H9 (cell line): Measurements from ENCODE around the gene SLC1A6. TPM values are rescaled to one million over a fixed set of nuclear protein-coding genes. Genes with fewer than 3 reads are reported as not detected.

Source experiments
- DNase-seq: peaks from one replicate; pipeline ENCODE4 v3.0.0-alpha.2; 2017
- H2AFZ ChIP-seq: one replicate; pipeline ENCODE4 v1.6.1; 2013; ENCODE audit warnings: mild to moderate bottlenecking, low read length, control low read depth, moderate library complexity
- H2AK5ac ChIP-seq: 2 replicates; pipeline ENCODE4 v1.6.1; 2013; ENCODE audit warnings: low read length, control low read depth, mixed read lengths; ENCODE audit not compliant: insufficient read length
- H2BK120ac ChIP-seq: one replicate; pipeline ENCODE4 v1.6.1; 2013; ENCODE audit warnings: low read depth, mild to moderate bottlenecking, low read length, control low read depth, inconsistent platforms; ENCODE audit not compliant: poor library complexity, severe bottlenecking
- H2BK12ac ChIP-seq: 2 replicates; pipeline ENCODE4 v1.6.1; 2013; ENCODE audit warnings: low read length, control low read depth, mixed read lengths, low read depth; ENCODE audit not compliant: insufficient read length
- H2BK15ac ChIP-seq: 2 replicates; pipeline ENCODE4 v1.6.1; 2013; ENCODE audit warnings: low read depth, low read length, control low read depth
- H2BK20ac ChIP-seq: one replicate; pipeline ENCODE4 v1.6.1; 2013; ENCODE audit warnings: low read depth, mild to moderate bottlenecking, low read length, control low read depth, inconsistent platforms; ENCODE audit not compliant: poor library complexity, severe bottlenecking
- H2BK5ac ChIP-seq: 2 replicates; pipeline ENCODE4 v1.6.1; 2013; ENCODE audit warnings: low read length, control low read depth, mixed read lengths; ENCODE audit not compliant: insufficient read length
- H3K14ac ChIP-seq: 2 replicates; pipeline ENCODE4 v1.6.1; 2013; ENCODE audit warnings: low read length, control low read depth; ENCODE audit not compliant: insufficient read depth
- H3K18ac ChIP-seq: 2 replicates; pipeline ENCODE4 v1.6.1; 2013; ENCODE audit warnings: low read depth, mild to moderate bottlenecking, mixed read lengths, low read length, control low read depth; ENCODE audit not compliant: insufficient read length
- H3K23ac ChIP-seq: 2 replicates; pipeline ENCODE4 v1.6.1; 2013; ENCODE audit warnings: low read length, control low read depth, mixed read lengths, low read depth; ENCODE audit not compliant: insufficient read length
- H3K23me2 ChIP-seq: 2 replicates; pipeline ENCODE4 v1.6.1; 2013; ENCODE audit warnings: low read depth, mild to moderate bottlenecking, mixed read lengths, low read length, control low read depth; ENCODE audit not compliant: insufficient read length, poor library complexity, severe bottlenecking
- H3K27ac ChIP-seq: 2 replicates; pipeline ENCODE4 v1.5.1; 2013; ENCODE audit warnings: low read length, control low read depth, mixed read lengths, low read depth; ENCODE audit not compliant: insufficient read length
- H3K27me3 ChIP-seq: 2 replicates; pipeline ENCODE4 v1.6.1; 2013; ENCODE audit warnings: low read length, control low read depth, inconsistent platforms; ENCODE audit not compliant: insufficient read depth
- H3K4ac ChIP-seq: 2 replicates; pipeline ENCODE4 v1.6.1; 2013; ENCODE audit warnings: low read depth, mild to moderate bottlenecking, control low read depth, inconsistent platforms, low read length, moderate library complexity
- H3K4me1 ChIP-seq: 2 replicates; pipeline ENCODE4 v1.6.1; 2013; ENCODE audit warnings: low read length, control low read depth, inconsistent platforms; ENCODE audit not compliant: insufficient read depth
- H3K4me2 ChIP-seq: 2 replicates; pipeline ENCODE4 v1.6.1; 2013; ENCODE audit warnings: low read length, control low read depth, mixed read lengths; ENCODE audit not compliant: insufficient read length, insufficient read depth
- H3K56ac ChIP-seq: 2 replicates; pipeline ENCODE4 v1.6.1; 2013; ENCODE audit warnings: low read depth, mild to moderate bottlenecking, mixed read lengths, low read length, control low read depth; ENCODE audit not compliant: insufficient read length
- H3K79me1 ChIP-seq: 2 replicates; pipeline ENCODE4 v1.6.1; 2013; ENCODE audit warnings: low read depth, mild to moderate bottlenecking, moderate library complexity, low read length, control low read depth, inconsistent platforms; ENCODE audit not compliant: insufficient read depth, poor library complexity, severe bottlenecking
- H3K79me2 ChIP-seq: 2 replicates; pipeline ENCODE4 v1.6.1; 2013; ENCODE audit warnings: low read length, control low read depth, inconsistent platforms; ENCODE audit not compliant: insufficient read depth
- H3K9ac ChIP-seq: 2 replicates; pipeline ENCODE4 v1.6.1; 2013; ENCODE audit warnings: low read length, control low read depth, mixed read lengths; ENCODE audit not compliant: insufficient read length; ENCODE audit errors: extremely low read depth
- H3K9me3 ChIP-seq: one replicate; pipeline ENCODE4 v1.6.1; 2013; ENCODE audit warnings: low read depth, low read length, inconsistent platforms; ENCODE audit not compliant: control insufficient read depth
- H3T11ph ChIP-seq: one replicate; pipeline ENCODE4 v1.6.1; 2013; ENCODE audit warnings: mild to moderate bottlenecking, low read length, control low read depth, inconsistent platforms
- H4K20me1 ChIP-seq: one replicate; pipeline ENCODE4 v1.6.1; 2013; ENCODE audit not compliant: control insufficient read depth, insufficient read length, insufficient read depth
- H4K5ac ChIP-seq: 2 replicates; pipeline ENCODE4 v1.6.1; 2013; ENCODE audit warnings: low read depth, mild to moderate bottlenecking, mixed read lengths, low read length, control low read depth; ENCODE audit not compliant: insufficient read length
- H4K8ac ChIP-seq: replicated peaks from 2 replicates; pipeline ENCODE4 v1.6.1; 2013; ENCODE audit warnings: low read length, control low read depth, mixed read lengths, low read depth; ENCODE audit not compliant: insufficient read length
- H4K91ac ChIP-seq: 2 replicates; pipeline ENCODE4 v1.6.1; 2013; ENCODE audit warnings: low read depth, mild to moderate bottlenecking, moderate library complexity, mixed read lengths, low read length, control low read depth; ENCODE audit not compliant: insufficient read length
- H3K27ac Mint-ChIP-seq, 3 experiments: 2 replicates in 2 of 3; 3 replicates in 1 of 3; pipeline ENCODE4 v1.8.0; 2020 to 2021; ENCODE audit warnings: mixed read lengths in 3 of 3, mild to moderate bottlenecking in 1 of 3, moderate library complexity in 1 of 3
- H3K27me3 Mint-ChIP-seq: 2 replicates; pipeline ENCODE4 v1.8.0; 2021; ENCODE audit warnings: low read depth, mild to moderate bottlenecking, moderate library complexity, mixed read lengths
- H3K36me3 Mint-ChIP-seq, 3 experiments: 2 replicates in 2 of 3; 3 replicates in 1 of 3; pipeline ENCODE4 v1.8.0; 2020 to 2021; ENCODE audit warnings: low read depth in 3 of 3, mixed read lengths in 3 of 3; ENCODE audit not compliant: insufficient read depth in 1 of 3
- H3K4me1 Mint-ChIP-seq, 2 experiments: 2 replicates each; pipeline ENCODE4 v1.8.0; 2020; ENCODE audit warnings: mixed read lengths in 2 of 2
- H3K4me3 Mint-ChIP-seq, 2 experiments: 2 replicates in 1 of 2; 3 replicates in 1 of 2; pipeline ENCODE4 v1.8.0; 2020 to 2021; ENCODE audit warnings: mild to moderate bottlenecking in 2 of 2, mixed read lengths in 2 of 2, moderate library complexity in 1 of 2
- H3K9me3 Mint-ChIP-seq, 2 experiments: 2 replicates in 1 of 2; 3 replicates in 1 of 2; pipeline ENCODE4 v1.8.0; 2020; ENCODE audit warnings: mild to moderate bottlenecking in 2 of 2, mixed read lengths in 2 of 2, moderate library complexity in 1 of 2
- WGBS: extraction: QIAGEN DNeasy Blood & Tissue Kit; methylation state at CpG from one replicate; pipeline ENCODE4 v1.1.7; 2013; ENCODE audit warnings: missing lambda C conversion rate, low lambda C conversion rate, mixed read lengths; ENCODE audit not compliant: insufficient read length; ENCODE audit errors: extremely low coverage; 5-methylcytosine and 5-hydroxymethylcytosine counted together
- total RNA-seq: library from RNA; stranded (reverse); gene quantifications from 2 replicates; pipeline ENCODE4 v1.2.1, GENCODE V29; 2021
- TF ChIP-seq, protein P1 (sequence below): fragments of 200-600 bp; sonication (generic); conservative IDR thresholded peaks from 3 replicates; pipeline ENCODE4 v1.8.0; 2021; ENCODE audit warnings: antibody characterized with exemption, mild to moderate bottlenecking

Gene SLC1A6
- total RNA-seq, 1 experiment from 2014 or later, result 8.3 TPM

GRCh38 chr19:14933506-14933905, 46.2 kb downstream of the SLC1A6 start:
- Histone ChIP-seq H3K4ac (no peak overlapping the region), H2BK12ac (no peak overlapping the region), H3K4me1 (no peaks in the 10 kb centered on the region), H3K9me3 (no peaks in the 10 kb centered on the region), H2BK20ac (no peak overlapping the region), H4K5ac (no peak overlapping the region), H3K23ac (no peak overlapping the region), H2BK5ac (no peak overlapping the region), H3K79me2 (no peaks in the 10 kb centered on the region), H4K8ac (no peak overlapping the region), H3T11ph (no peak overlapping the region), H2BK15ac (no peak overlapping the region), H3K27me3 (no peaks in the 10 kb centered on the region), H2BK120ac (no peak overlapping the region), H2AFZ (no peak overlapping the region), H3K79me1 (no peaks in the 10 kb centered on the region), H4K91ac (no peak overlapping the region), H3K27ac (no peak overlapping the region), H3K56ac (no peak overlapping the region), H2AK5ac (no peak overlapping the region), H3K18ac (no peak overlapping the region), H3K14ac (no peak overlapping the region), H3K23me2 (no peaks in the 10 kb centered on the region), H3K9ac (no peak overlapping the region), H3K4me2 (no peak overlapping the region), H4K20me1 (no peaks in the 10 kb centered on the region)
- no peaks in the 10 kb centered on the region for H3K4me1 Mint-ChIP-seq
- WGBS, result no CpG with 5 or more reads among the region's 1 CpG
- TF ChIP-seq, protein P1, sequence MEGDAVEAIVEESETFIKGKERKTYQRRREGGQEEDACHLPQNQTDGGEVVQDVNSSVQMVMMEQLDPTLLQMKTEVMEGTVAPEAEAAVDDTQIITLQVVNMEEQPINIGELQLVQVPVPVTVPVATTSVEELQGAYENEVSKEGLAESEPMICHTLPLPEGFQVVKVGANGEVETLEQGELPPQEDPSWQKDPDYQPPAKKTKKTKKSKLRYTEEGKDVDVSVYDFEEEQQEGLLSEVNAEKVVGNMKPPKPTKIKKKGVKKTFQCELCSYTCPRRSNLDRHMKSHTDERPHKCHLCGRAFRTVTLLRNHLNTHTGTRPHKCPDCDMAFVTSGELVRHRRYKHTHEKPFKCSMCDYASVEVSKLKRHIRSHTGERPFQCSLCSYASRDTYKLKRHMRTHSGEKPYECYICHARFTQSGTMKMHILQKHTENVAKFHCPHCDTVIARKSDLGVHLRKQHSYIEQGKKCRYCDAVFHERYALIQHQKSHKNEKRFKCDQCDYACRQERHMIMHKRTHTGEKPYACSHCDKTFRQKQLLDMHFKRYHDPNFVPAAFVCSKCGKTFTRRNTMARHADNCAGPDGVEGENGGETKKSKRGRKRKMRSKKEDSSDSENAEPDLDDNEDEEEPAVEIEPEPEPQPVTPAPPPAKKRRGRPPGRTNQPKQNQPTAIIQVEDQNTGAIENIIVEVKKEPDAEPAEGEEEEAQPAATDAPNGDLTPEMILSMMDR, result no peak
- no peak for DNase-seq
- peaks cover 29 to 75% of the 10 kb centered on the region in 2 experiments for H3K9me3 Mint-ChIP-seq
- H3K27me3 Mint-ChIP-seq, result peaks cover 3% of the 10 kb centered on the region; the same call in 1 of the 2 replicates
- H3K36me3 Mint-ChIP-seq, result peaks cover 0 to 10% (median 4%) of the 10 kb centered on the region in 3 experiments; a peak in 4 of 7 replicates
- H3K4me3 Mint-ChIP-seq, result no peak overlapping the region
- H3K27ac Mint-ChIP-seq, result no peak overlapping the region
